Subcutaneous abdominal adipose tissue (tissue), 5 donors: ENCODE measurements around the gene ACKR2.

Experiments
- H3K27ac ChIP-seq: one replicate; pipeline ENCODE4 v1.7.0; 2013; ENCODE audit warnings: low read depth, mild to moderate bottlenecking, inconsistent platforms, low read length, moderate library complexity
- H3K27me3 ChIP-seq, 5 donors: one replicate each; pipeline ENCODE4 v1.7.0; 2013; ENCODE audit warnings: low read length in 5 of 5, inconsistent platforms in 1 of 5; ENCODE audit not compliant: control insufficient read depth in 5 of 5, insufficient read depth in 4 of 5
- H3K36me3 ChIP-seq, 5 donors: one replicate each; pipeline ENCODE4 v1.7.0; 2013; ENCODE audit warnings: low read length in 5 of 5; ENCODE audit not compliant: control insufficient read depth in 5 of 5, insufficient read depth in 5 of 5
- H3K4me1 ChIP-seq, 5 donors: one replicate each; pipeline ENCODE4 v1.7.0; 2013; ENCODE audit warnings: low read length in 5 of 5, mild to moderate bottlenecking in 3 of 5, moderate library complexity in 1 of 5; ENCODE audit not compliant: control insufficient read depth in 5 of 5, insufficient read depth in 5 of 5
- H3K4me3 ChIP-seq, 5 donors: one replicate each; pipeline ENCODE4 v1.7.0; 2013; ENCODE audit warnings: low read length in 5 of 5, low read depth in 1 of 5
- H3K9ac ChIP-seq, 5 donors: one replicate each; pipeline ENCODE4 v1.7.0; 2013; ENCODE audit warnings: low read length in 5 of 5, mild to moderate bottlenecking in 4 of 5, moderate library complexity in 3 of 5
- H3K9me3 ChIP-seq, 5 donors: one replicate each; pipeline ENCODE4 v1.7.0; 2013; ENCODE audit warnings: low read length in 5 of 5; ENCODE audit not compliant: control insufficient read depth in 5 of 5
- donor health status: healthy.
- donor health status: healthy.
- donor health status: healthy.
- donor health status: healthy.
- donor health status: healthy.

The ACKR2 gene, protein sequence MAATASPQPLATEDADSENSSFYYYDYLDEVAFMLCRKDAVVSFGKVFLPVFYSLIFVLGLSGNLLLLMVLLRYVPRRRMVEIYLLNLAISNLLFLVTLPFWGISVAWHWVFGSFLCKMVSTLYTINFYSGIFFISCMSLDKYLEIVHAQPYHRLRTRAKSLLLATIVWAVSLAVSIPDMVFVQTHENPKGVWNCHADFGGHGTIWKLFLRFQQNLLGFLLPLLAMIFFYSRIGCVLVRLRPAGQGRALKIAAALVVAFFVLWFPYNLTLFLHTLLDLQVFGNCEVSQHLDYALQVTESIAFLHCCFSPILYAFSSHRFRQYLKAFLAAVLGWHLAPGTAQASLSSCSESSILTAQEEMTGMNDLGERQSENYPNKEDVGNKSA

GRCh38 chr3:42809202-42809601 lies at the start of gene ACKR2:
TSS of gene ACKR2 (plus strand) at chr3:42809445. CDS start at chr3:42864503, 55,058 bp downstream.
- H3K4me3 ChIP-seq = no peak within 1 kb of the TSS
- peaks cover 4 to 9% (median 8%) of the 10 kb centered on the region in 5 donors for H3K4me1 ChIP-seq
- H3K36me3 ChIP-seq = no peaks in the 10 kb centered on the region
- no peaks in the 10 kb centered on the region for H3K9me3 ChIP-seq
- no peaks in the 10 kb centered on the region for H3K27me3 ChIP-seq
- H3K9ac ChIP-seq = no peak within 1 kb of the TSS
- no peak within 1 kb of the TSS for H3K27ac ChIP-seq

DNA sequence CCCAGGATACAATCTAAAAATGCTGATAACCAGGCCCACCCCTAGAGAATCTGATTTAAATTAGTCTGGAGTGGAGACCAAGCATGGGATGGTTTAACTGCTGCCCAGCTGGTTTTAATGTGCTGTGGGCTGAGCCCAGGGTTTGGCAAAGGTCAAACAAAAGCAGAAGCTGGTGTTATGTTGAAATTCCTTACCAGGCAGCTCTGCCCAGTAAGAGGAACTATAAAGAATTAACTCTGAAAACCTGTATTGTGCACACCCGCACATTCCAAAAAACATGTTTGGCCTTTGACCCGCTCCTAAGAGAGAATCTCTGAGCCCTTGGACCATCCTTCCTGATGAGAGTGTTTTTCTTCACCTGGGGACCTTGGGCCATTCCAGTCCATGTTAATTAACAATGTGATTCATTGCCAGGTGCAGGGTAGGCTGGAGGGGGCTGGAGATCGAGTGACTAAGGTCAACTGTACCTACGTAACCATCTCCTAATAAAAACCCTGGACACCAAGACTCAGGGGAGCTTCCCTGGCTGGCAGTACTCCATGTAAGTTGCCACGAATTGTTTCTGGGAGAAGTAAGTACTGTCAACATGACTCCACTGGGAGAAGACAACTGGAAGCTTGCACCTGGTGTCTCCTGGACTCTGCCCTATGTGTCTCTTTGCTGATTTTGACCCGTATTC lies 47.1 kb upstream of the ACKR2 start:
- H3K9me3 ChIP-seq = no peaks in the 10 kb centered on the region
- no peaks in the 10 kb centered on the region for H3K27me3 ChIP-seq
- no peaks in the 10 kb centered on the region for H3K36me3 ChIP-seq
- peaks cover 2 to 34% (median 31%) of the 10 kb centered on the region in 5 donors for H3K4me1 ChIP-seq
- H3K4me3 ChIP-seq = no peak overlapping the region
- H3K9ac ChIP-seq = peak overlapping the region in 1 of 5 donors; percentile 7
- H3K27ac ChIP-seq = peak overlapping the region; percentile 79

GRCh38 chr3:42763021-42763420 lies 46.2 kb upstream of the ACKR2 start:
- peaks cover 2 to 34% (median 31%) of the 10 kb centered on the region in 5 donors for H3K4me1 ChIP-seq
- H3K4me3 ChIP-seq = no peak overlapping the region
- peak overlapping the region; percentile 79 for H3K27ac ChIP-seq

GRCh38 chr3:42764115-42764514 lies 45.1 kb upstream of the ACKR2 start:
- no peaks in the 10 kb centered on the region for H3K9me3 ChIP-seq
- H3K36me3 ChIP-seq = no peaks in the 10 kb centered on the region
- no peak overlapping the region for H3K27ac ChIP-seq
- H3K4me1 ChIP-seq = peaks cover 2 to 34% (median 31%) of the 10 kb centered on the region in 5 donors
- no peaks in the 10 kb centered on the region for H3K27me3 ChIP-seq
- no peak overlapping the region for H3K4me3 ChIP-seq
- H3K9ac ChIP-seq = no peak overlapping the region

More at GRCh38 chr3:42763021-42763420, 46.2 kb upstream of the ACKR2 start:
- no peaks in the 10 kb centered on the region for H3K36me3 ChIP-seq
- H3K9me3 ChIP-seq = no peaks in the 10 kb centered on the region
- H3K27me3 ChIP-seq = no peaks in the 10 kb centered on the region
- no peak overlapping the region for H3K9ac ChIP-seq

DNA sequence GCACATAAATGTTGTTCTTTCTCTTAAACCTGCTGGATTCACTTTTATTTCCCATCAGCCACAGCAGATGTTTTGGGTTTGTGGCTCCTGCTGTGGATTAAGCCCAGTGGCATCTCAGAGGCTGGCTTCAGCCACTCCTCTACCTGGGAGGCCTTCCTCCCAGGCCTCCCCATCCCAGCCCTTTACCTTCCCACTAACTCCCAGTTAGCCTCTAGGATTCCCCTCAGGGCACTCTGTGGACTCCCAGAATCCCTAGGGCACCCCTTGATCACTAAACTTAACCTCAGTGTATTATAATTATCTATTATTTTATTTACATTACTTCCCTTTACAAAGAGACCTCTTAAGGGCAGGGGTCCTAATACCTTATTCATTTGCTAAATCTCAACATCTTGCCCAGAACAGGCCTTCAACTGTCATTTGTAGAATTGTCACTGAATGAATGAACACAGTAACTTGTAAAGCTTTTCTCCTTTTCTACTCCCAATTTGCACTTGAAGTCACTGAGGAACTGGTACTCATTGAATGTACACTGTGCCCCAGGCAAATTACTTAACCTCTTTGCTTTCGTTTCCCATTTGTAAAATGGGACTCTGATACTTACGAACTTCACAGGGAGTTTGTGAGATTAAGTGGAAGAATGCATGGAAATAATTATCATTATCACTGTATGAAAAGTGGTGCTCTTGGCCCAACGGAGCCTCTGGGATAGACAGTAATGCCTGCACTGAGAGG lies 44.5 kb upstream of the ACKR2 start:
- no peak overlapping the region for H3K27ac ChIP-seq

GRCh38 chr3:42769477-42770131 lies 39.6 kb upstream of the ACKR2 start:
- peaks cover 2 to 22% (median 20%) of the 10 kb centered on the region in 5 donors for H3K4me1 ChIP-seq
- no peak overlapping the region for H3K9ac ChIP-seq
- no peaks in the 10 kb centered on the region for H3K36me3 ChIP-seq
- no peaks in the 10 kb centered on the region for H3K27me3 ChIP-seq
- no peak overlapping the region for H3K27ac ChIP-seq
- no peaks in the 10 kb centered on the region for H3K9me3 ChIP-seq
- no peak overlapping the region for H3K4me3 ChIP-seq

More for the DNA sequence above, 44.5 kb upstream of the ACKR2 start:
- H3K9me3 ChIP-seq = no peaks in the 10 kb centered on the region
- peaks cover 2 to 34% (median 31%) of the 10 kb centered on the region in 5 donors for H3K4me1 ChIP-seq
- no peaks in the 10 kb centered on the region for H3K27me3 ChIP-seq
- H3K4me3 ChIP-seq = no peak overlapping the region
- H3K9ac ChIP-seq = no peak overlapping the region
- H3K36me3 ChIP-seq = no peaks in the 10 kb centered on the region

DNA sequence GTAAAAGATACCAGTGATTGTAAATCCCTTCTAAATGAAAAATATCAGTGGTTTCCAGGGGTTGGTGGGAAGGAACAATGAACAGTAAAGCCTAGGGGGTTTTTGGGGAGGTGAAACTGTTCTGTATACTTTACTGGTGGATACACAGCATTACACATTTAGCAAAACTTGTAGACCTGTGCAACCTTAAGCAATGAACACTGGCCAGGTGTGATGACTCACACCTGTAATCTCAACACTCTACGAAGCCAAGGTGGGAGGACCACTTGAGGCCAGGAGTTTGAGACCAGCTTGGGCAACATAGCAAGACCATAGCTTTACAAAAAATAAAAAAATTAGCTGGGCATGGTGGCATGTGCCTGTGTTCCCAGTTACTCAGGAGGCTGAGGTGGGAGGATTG lies 38.0 kb upstream of the ACKR2 start:
- Histone ChIP-seq H3K4me3 (no peak overlapping the region), H3K9ac (no peak overlapping the region), H3K36me3 (no peaks in the 10 kb centered on the region), H3K9me3 (no peaks in the 10 kb centered on the region), H3K4me1 (peaks cover 0 to 15% (median 14%) of the 10 kb centered on the region in 5 donors), H3K27ac (no peak overlapping the region), H3K27me3 (no peaks in the 10 kb centered on the region)

GRCh38 chr3:42772670-42773408 lies 36.4 kb upstream of the ACKR2 start, which contains the start of gene CCDC13:
TSS of gene CCDC13 (minus strand) at chr3:42773253. CDS start at chr3:42758345, 14,908 bp downstream.
- Histone ChIP-seq H3K4me3 (peak within 1 kb of the TSS; percentile 56 to 77 (median 68)), H3K9me3 (no peaks in the 10 kb centered on the region), H3K9ac (peak within 1 kb of the TSS in 4 of 5 donors; percentile 52 to 84 (median 72)), H3K27me3 (no peaks in the 10 kb centered on the region), H3K4me1 (peaks cover 0 to 14% (median 13%) of the 10 kb centered on the region in 5 donors), H3K27ac (no peak within 1 kb of the TSS), H3K36me3 (no peaks in the 10 kb centered on the region)

DNA sequence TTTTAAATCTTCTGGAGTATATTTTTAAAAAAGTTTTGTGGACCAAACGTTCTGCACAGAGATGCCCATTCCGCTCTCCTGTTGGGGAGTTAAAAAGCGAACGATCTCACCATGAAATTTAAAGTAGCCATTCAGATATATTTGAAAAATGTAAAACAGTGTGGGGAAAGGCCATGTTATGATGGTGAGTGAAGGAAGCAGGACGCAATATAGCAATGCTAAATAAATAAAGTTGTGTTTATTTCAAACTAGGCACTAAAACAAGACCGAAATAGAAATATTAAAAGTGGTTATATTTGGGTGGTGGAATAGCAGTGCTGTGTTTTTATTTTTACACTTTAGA lies 35.9 kb upstream of the ACKR2 start:
- H3K36me3 ChIP-seq = no peaks in the 10 kb centered on the region
- H3K4me3 ChIP-seq = peak overlapping the region; percentile 56 to 77 (median 68)
- peaks cover 0 to 14% (median 13%) of the 10 kb centered on the region in 5 donors for H3K4me1 ChIP-seq
- H3K27ac ChIP-seq = no peak overlapping the region
- H3K9me3 ChIP-seq = no peaks in the 10 kb centered on the region
- H3K27me3 ChIP-seq = no peaks in the 10 kb centered on the region
- peak overlapping the region in 2 of 5 donors; percentile 57 to 74 for H3K9ac ChIP-seq
